HG03521 (cell line): ENCODE data around the gene LRCH1.
A peak's percentile ranks its signal among the peaks of the same experiment; 100 is the strongest.

Experiments
- ATAC-seq: cut with Tn5 transposase; IDR thresholded peaks from one replicate; pipeline ENCODE4 v1.9.1; 2021; ENCODE audit warnings: mild to moderate bottlenecking, moderate library complexity; ENCODE audit not compliant: unreplicated experiment

The LRCH1 gene

GRCh38 chr13:46632176-46632575 lies 79.2 kb downstream of the LRCH1 start:
- ATAC-seq: no peak

GRCh38 chr13:46633416-46633815 lies 80.4 kb downstream of the LRCH1 start:
- no peak for ATAC-seq

GRCh38 chr13:46636451-46636850 lies 83.5 kb downstream of the LRCH1 start:
- no peak for ATAC-seq

GRCh38 chr13:46637213-46637612 lies 84.2 kb downstream of the LRCH1 start:
- no peak for ATAC-seq

GRCh38 chr13:46638262-46638661 lies 85.3 kb downstream of the LRCH1 start:
- no peak for ATAC-seq

GRCh38 chr13:46639033-46639981 lies 86.3 kb downstream of the LRCH1 start:
- peak; percentile 84 for ATAC-seq

- ATAC-seq: no peak
Observed at GRCh38 chr13:46640843-46641242, 87.9 kb downstream of the LRCH1 start.

GRCh38 chr13:46641274-46642081 lies 88.5 kb downstream of the LRCH1 start:
- ATAC-seq: no peak

- no peak for ATAC-seq
Observed at GRCh38 chr13:46642254-46642653, 89.3 kb downstream of the LRCH1 start.

GRCh38 chr13:46643165-46643777 lies 90.3 kb downstream of the LRCH1 start:
- no peak for ATAC-seq

GRCh38 chr13:46644816-46645215 lies 91.8 kb downstream of the LRCH1 start:
- ATAC-seq: no peak

- no peak for ATAC-seq
Observed at GRCh38 chr13:46647512-46648065, 94.6 kb downstream of the LRCH1 start.

- peak; percentile 79 for ATAC-seq
Observed at GRCh38 chr13:46648166-46648607, 95.2 kb downstream of the LRCH1 start.

- ATAC-seq: no peak
Observed at GRCh38 chr13:46649816-46650215, 96.8 kb downstream of the LRCH1 start.

GRCh38 chr13:46654951-46655350 lies 102.0 kb downstream of the LRCH1 start:
- no peak for ATAC-seq

GRCh38 chr13:46655377-46656180 lies 102.6 kb downstream of the LRCH1 start:
- ATAC-seq: no peak

- ATAC-seq: peak; percentile 75
Observed at GRCh38 chr13:46656786-46657185, 103.8 kb downstream of the LRCH1 start.

GRCh38 chr13:46659413-46660065 lies 106.6 kb downstream of the LRCH1 start:
- no peak for ATAC-seq

GRCh38 chr13:46660416-46660815 lies 107.4 kb downstream of the LRCH1 start:
- no peak for ATAC-seq

GRCh38 chr13:46660857-46661256 lies 107.9 kb downstream of the LRCH1 start:
- no peak for ATAC-seq
